ENCODE measurements around the gene PRSS21.

- TF ChIP-seq CTCF (conservative IDR thresholded peaks at IDR 0.05), result no peak
- no peak for TF ChIP-seq ZFX (IDR thresholded peaks at IDR 0.05)
Observed at GRCh38 chr16:2786826-2787151, 30.2 kb upstream of the PRSS21 start.
